ENCODE measurements around the gene ACAA2.

DNA sequence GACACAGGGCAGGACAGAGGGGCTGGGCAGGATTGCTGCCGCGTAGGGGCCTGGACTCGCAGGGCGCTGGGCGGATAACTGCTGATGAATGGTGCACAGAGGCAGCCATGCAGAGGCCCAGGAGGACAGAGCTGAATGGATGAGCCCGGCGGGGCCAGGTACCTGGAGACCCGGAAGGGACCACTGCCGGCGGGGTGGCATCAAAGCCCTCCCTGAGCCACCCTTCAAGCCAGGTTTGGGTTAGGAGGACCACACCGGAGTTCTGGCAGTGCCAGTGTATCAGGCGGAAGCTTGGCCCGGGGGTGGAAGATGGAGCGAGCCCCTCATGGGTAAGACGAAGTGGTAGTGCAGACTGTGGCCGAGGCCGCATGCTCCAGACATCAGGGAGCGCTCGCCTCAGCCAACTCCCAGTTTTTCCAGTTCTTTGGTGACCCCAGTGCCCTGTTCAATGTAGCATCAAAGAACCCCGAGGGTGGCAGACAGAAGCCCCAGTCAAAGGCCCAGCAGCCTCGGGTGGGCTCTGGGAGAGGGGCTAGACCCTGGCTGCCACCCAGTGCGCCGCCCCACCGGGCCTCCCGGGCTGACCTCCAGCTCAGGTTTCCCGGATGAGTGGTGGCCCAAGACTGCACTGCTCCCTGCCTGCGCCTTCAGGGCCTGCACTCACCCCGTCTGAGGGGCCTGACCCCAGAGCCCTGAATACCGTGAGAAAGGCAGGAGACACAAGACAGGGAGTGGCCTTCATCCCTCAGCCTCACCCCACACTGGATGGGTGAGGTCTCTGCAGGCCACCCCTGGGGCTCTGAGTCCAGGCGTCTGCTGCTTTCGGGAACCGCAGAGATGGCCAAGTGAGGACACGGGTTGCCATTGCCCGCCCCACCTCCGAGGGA, 50.9 kb downstream of the ACAA2 start:
- TF ChIP-seq CTCF (conservative IDR thresholded peaks at IDR 0.05; ENCODE audit: low read depth, low read length) (no peak), EZH2 (IDR thresholded peaks at IDR 0.05; ENCODE audit: borderline replicate concordance, low read depth, low read length, poor library complexity, severe bottlenecking) (no peak)

Measured in A673 (cell line).